Measurements from ENCODE around the gene FGD2. TPM values are rescaled to one million over a fixed set of nuclear protein-coding genes. Genes with fewer than 3 reads are reported as not detected.
A peak's percentile ranks its signal among the peaks of the same experiment; 100 is the strongest.

Gene FGD2
- total and polyA plus RNA-seq, 9 of the 15 experiments (the other 6 are each of a cell fraction or from before 2014, with no cell fraction given), result 0.09 TPM; not detected in 8

GRCh38 chr6:37059344-37060194, 54.1 kb downstream of the FGD2 start (continued):
- TF ChIP-seq ETV6 (IDR thresholded peaks at IDR 0.05; ENCODE audit: borderline replicate concordance in 1 of 2, low read depth in 2 of 2, low read length in 1 of 2), result peak in 1 of 2 experiments; percentile 75; a peak in 1 of 4 replicates
- TF ChIP-seq ETV6 (CRISPR knock-in tag; IDR thresholded peaks at IDR 0.05; ENCODE audit: borderline replicate concordance), result no peak
- no peak for TF ChIP-seq SIN3B (IDR thresholded peaks at IDR 0.05; ENCODE audit: low read depth)
- 0 out of 2 replicates have a peak, but pooled peaks have one; percentile 51 for TF ChIP-seq CHAMP1 (IDR thresholded peaks at IDR 0.05)
- no peak for TF ChIP-seq KAT8 (IDR thresholded peaks at IDR 0.05; ENCODE audit: low read depth)
- no peak for TF ChIP-seq LARP7 (IDR thresholded peaks at IDR 0.05)
- no peak for TF ChIP-seq NR2C2 (CRISPR knock-in tag; IDR thresholded peaks at IDR 0.05)
- peak; percentile 84 for TF ChIP-seq NR2C2 (tag; IDR thresholded peaks at IDR 0.05)
- no peak for TF ChIP-seq USF2 (CRISPR knock-in tag; IDR thresholded peaks at IDR 0.05)
- TF ChIP-seq RBM14 (IDR thresholded peaks at IDR 0.05; ENCODE audit: borderline replicate concordance, insufficient read depth, low read depth, low read length), result no peak
- peak; percentile 100 for TF ChIP-seq NFE2 (IDR thresholded peaks at IDR 0.05; ENCODE audit: low read depth)
- no peak for TF ChIP-seq SRSF1 (IDR thresholded peaks at IDR 0.05; ENCODE audit: low read depth, low read length)
- peak; percentile 82; the same call in 1 of the 2 replicates for TF ChIP-seq ZNF584 (CRISPR knock-in tag; IDR thresholded peaks at IDR 0.05; ENCODE audit: low read depth)
- 0 out of 2 replicates have a peak, but pooled peaks have one; percentile 34 for TF ChIP-seq STAT6 (CRISPR knock-in tag; IDR thresholded peaks at IDR 0.05)
- no peak for TF ChIP-seq BRCA1 (IDR thresholded peaks at IDR 0.05)
- TF ChIP-seq BRCA1 (CRISPR knock-in tag; IDR thresholded peaks at IDR 0.05), result no peak
- TF ChIP-seq NCOA1 (IDR thresholded peaks at IDR 0.05; ENCODE audit: low read depth), result peak; percentile 66; the same call in 1 of the 2 replicates
- TF ChIP-seq CCNT2 (IDR thresholded peaks at IDR 0.05; ENCODE audit: borderline replicate concordance, extremely low read depth, insufficient read length, low read depth, low read length), result peak; percentile 47
- peak; percentile 74; the same call in 1 of the 2 replicates for TF ChIP-seq ELF2 (CRISPR knock-in tag; IDR thresholded peaks at IDR 0.05)
- TF ChIP-seq CREB5 (CRISPR knock-in tag; IDR thresholded peaks at IDR 0.05), result peak; percentile 20; the same call in 1 of the 2 replicates
- no peak for TF ChIP-seq HNRNPK (IDR thresholded peaks at IDR 0.05; ENCODE audit: low read depth, low read length, poor library complexity, severe bottlenecking)
